ENCODE data around the gene SPTBN1.

DNA sequence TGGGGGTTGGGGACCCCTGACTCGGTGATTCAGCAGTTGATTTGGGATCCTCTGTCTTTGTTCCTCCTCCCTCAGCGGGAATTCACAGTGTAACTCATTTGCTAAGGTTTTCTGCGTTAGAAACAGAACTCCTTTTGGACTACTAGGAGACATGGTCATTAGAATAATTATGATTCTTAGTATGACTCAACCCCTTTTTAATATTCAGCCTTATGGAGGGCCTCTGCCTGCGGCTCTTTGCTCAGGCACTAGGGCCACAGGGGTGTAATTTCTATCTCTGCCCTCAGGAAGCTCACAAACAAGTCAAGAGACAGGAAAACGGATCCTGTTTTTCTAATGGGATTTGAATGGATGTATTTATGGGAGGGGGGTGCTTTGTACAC lies 117.4 kb downstream of the SPTBN1 start:
- TF ChIP-seq, protein P1, sequence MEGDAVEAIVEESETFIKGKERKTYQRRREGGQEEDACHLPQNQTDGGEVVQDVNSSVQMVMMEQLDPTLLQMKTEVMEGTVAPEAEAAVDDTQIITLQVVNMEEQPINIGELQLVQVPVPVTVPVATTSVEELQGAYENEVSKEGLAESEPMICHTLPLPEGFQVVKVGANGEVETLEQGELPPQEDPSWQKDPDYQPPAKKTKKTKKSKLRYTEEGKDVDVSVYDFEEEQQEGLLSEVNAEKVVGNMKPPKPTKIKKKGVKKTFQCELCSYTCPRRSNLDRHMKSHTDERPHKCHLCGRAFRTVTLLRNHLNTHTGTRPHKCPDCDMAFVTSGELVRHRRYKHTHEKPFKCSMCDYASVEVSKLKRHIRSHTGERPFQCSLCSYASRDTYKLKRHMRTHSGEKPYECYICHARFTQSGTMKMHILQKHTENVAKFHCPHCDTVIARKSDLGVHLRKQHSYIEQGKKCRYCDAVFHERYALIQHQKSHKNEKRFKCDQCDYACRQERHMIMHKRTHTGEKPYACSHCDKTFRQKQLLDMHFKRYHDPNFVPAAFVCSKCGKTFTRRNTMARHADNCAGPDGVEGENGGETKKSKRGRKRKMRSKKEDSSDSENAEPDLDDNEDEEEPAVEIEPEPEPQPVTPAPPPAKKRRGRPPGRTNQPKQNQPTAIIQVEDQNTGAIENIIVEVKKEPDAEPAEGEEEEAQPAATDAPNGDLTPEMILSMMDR (IDR thresholded peaks at IDR 0.05; ENCODE audit: low read depth, low read length): no peak
- no peak for TF ChIP-seq POLR2A (IDR thresholded peaks at IDR 0.05; ENCODE audit: extremely low read depth, insufficient read length)
- no peak for TF ChIP-seq MYC (IDR thresholded peaks at IDR 0.05; ENCODE audit: low read depth, low read length)
